Activated CD4-positive, alpha-beta T cell treated with anti-CD3 and anti-CD28 coated beads, Interleukin-2, amount 50 U/mL, for 4 hours (primary cell): ENCODE results near the gene PAWR.
"Not testable (repeated sequence)": the region's sequence is repeated elsewhere in the genome, so short reads cannot be mapped to it uniquely, and the experiment has no call there.

ENCODE experiments used
- DNase-seq, 2 experiments: peaks; one replicate each; pipeline ENCODE4 v3.0.0-alpha.2; 2020

Gene PAWR

GRCh38 chr12:79547044-79547734, 143.6 kb downstream of the PAWR start:
- no peak for DNase-seq

DNA sequence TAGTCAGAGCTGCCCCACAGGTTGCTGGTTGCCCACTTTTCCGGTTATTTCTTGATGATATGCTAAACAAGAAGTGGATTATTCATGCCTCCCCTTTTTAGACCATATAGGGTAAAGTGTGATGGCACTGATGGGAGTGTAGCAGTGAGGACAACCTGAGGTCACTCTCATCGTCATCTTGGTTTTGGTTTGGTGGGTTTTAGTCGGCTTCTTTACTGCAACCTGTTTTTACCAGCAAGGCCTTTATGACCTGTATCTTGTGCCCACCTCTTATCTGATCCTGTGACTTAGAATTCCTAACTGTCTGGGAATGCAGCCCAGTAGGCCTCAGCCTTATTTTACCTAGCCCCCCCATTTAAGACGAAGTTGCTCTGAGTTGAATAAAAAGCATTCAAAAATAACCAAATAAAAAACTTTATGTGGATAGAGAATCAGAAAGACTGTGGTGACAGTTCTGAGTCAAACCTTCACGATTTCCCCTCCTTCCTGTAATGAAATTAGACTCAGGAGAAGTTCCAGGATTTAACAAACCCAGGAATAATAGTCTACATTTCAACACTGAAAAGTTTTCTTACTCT, 144.2 kb downstream of the PAWR start:
- DNase-seq, result no peak

GRCh38 chr12:79544439-79544838, 146.3 kb downstream of the PAWR start:
- DNase-seq, result not testable (repeated sequence)

DNA sequence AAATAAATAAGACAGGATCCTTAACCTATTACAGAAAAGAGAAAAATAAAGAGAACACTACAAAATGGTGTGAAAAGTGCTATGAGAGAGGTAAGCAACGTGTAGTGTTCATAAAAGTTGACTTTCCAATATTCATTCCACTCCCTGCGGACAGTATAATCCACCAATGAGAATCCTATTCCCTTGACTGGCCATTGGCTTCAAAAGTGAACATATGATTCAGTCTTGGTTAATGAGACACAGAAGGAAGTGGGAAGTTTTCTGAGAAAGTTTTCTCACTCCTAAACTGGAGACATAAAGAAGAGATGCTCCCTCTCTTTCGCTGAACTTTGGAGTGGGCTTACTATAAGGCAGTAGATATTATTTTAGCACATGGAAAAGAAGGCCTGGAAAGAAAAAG, 153.1 kb downstream of the PAWR start:
- DNase-seq, result no peak

DNA sequence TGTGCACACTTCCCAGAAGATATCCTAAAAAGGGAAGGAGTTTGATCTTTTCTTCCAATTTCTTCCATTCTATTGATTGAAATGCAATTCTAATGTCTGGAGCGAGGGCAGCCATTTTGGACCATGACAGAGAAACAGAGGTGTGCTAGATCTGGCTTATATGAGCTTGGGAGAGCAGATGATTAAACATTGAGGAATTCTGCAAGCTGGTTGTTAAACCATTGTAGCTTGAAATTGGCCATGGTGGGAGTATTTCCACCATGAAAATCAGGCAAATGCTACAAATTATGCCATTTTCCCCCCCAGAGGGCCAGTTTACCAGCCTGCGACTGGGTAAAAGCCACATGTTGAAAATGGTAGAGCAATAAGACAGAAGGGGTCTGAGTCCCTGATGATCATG, 155.0 kb downstream of the PAWR start:
- no peak for DNase-seq
